ENCODE data around the gene GGA3. TPM values are rescaled to one million over a fixed set of nuclear protein-coding genes. Genes with fewer than 3 reads are reported as not detected.

The GGA3 gene
- total and polyA plus RNA-seq, 2 experiments from 2014 or later = 22.5 to 54.3 TPM

DNA sequence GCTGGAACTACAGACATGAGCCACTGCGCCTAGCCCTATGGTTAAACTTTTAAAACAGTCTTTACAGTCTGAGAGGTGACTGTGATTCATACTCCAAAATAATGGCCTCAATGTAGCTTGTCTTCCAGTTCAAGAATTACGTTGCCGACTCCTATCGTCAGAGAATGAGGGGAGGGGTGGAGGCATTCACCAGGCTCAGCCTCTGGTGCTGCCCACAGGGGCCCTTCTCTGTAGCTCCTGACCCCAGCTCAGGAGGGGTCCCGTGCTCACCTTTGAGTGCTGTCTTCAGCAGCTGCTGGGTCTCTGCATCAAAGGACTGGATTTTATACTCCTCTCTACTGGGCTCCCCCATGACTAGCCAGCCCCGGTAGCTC lies 8.4 kb upstream of the GGA3 start:
- ATAC-seq = peak; percentile 8
- Histone ChIP-seq H3K27ac (ENCODE audit: low read depth) (peak overlapping the region; percentile 66; the same call in 1 of the 2 replicates), H3K4me3 (peak overlapping the region; percentile 99), H3K4me2 (peak overlapping the region; percentile 99), H3K36me3 (ENCODE audit: insufficient read depth) (peaks cover 12% of the 10 kb centered on the region), H2AFZ (peak overlapping the region; percentile 94), H4K20me1 (replicated peaks; ENCODE audit: insufficient read depth) (no peaks in the 10 kb centered on the region; the same call in 1 of the 2 replicates), H3K79me2 (replicated peaks; ENCODE audit: insufficient read depth) (no peaks in the 10 kb centered on the region), H3K4me1 (ENCODE audit: insufficient read depth) (peaks cover 10% of the 10 kb centered on the region), H3K9me2 (ENCODE audit: insufficient read depth) (no peaks in the 10 kb centered on the region), H3F3A (replicated peaks; ENCODE audit: low read depth) (peaks cover 49% of the 10 kb centered on the region), H3K27me3 (ENCODE audit: insufficient read depth) (no peaks in the 10 kb centered on the region)
- Mint-ChIP-seq H3K36me3 (ENCODE audit: low read depth) (peaks cover 35% of the 10 kb centered on the region), H3K4me3 (peak overlapping the region; percentile 81), H3K27ac (no peak overlapping the region), H3K27me3 (ENCODE audit: insufficient read depth, low read depth, poor library complexity) (peaks cover 17% of the 10 kb centered on the region), H3K9me3 (no peaks in the 10 kb centered on the region), H3K4me1 (peaks cover 21% of the 10 kb centered on the region)
- TF ChIP-seq POLR2AphosphoS5 (IDR thresholded peaks at IDR 0.05; ENCODE audit: low read depth) (no peak), NANOG (IDR thresholded peaks at IDR 0.05; ENCODE audit: borderline replicate concordance) (no peak), EZH2phosphoT487 (IDR thresholded peaks at IDR 0.05; ENCODE audit: unreplicated experiment) (no peak), CREB1 (CRISPR knock-in tag; IDR thresholded peaks at IDR 0.05; ENCODE audit: low read depth) (no peak), ZNF331 (CRISPR knock-in tag; IDR thresholded peaks at IDR 0.05; ENCODE audit: low read depth) (no peak), ZNF462 (CRISPR knock-in tag; IDR thresholded peaks at IDR 0.05) (no peak), CTCF (conservative IDR thresholded peaks at IDR 0.05; ENCODE audit: low read depth in 2 of 2) (no peak), ZNF114 (CRISPR knock-in tag; IDR thresholded peaks at IDR 0.05) (no peak), EZH2 (IDR thresholded peaks at IDR 0.05; ENCODE audit: low read depth, unreplicated experiment) (no peak), STAT1 (IDR thresholded peaks at IDR 0.05; ENCODE audit: unreplicated experiment) (no peak), JUNB (IDR thresholded peaks at IDR 0.05; ENCODE audit: unreplicated experiment) (no peak)
- TF ChIP-seq, protein P1, sequence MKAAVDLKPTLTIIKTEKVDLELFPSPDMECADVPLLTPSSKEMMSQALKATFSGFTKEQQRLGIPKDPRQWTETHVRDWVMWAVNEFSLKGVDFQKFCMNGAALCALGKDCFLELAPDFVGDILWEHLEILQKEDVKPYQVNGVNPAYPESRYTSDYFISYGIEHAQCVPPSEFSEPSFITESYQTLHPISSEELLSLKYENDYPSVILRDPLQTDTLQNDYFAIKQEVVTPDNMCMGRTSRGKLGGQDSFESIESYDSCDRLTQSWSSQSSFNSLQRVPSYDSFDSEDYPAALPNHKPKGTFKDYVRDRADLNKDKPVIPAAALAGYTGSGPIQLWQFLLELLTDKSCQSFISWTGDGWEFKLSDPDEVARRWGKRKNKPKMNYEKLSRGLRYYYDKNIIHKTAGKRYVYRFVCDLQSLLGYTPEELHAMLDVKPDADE (IDR thresholded peaks at IDR 0.05) = no peak
- TF ChIP-seq, protein P2, sequence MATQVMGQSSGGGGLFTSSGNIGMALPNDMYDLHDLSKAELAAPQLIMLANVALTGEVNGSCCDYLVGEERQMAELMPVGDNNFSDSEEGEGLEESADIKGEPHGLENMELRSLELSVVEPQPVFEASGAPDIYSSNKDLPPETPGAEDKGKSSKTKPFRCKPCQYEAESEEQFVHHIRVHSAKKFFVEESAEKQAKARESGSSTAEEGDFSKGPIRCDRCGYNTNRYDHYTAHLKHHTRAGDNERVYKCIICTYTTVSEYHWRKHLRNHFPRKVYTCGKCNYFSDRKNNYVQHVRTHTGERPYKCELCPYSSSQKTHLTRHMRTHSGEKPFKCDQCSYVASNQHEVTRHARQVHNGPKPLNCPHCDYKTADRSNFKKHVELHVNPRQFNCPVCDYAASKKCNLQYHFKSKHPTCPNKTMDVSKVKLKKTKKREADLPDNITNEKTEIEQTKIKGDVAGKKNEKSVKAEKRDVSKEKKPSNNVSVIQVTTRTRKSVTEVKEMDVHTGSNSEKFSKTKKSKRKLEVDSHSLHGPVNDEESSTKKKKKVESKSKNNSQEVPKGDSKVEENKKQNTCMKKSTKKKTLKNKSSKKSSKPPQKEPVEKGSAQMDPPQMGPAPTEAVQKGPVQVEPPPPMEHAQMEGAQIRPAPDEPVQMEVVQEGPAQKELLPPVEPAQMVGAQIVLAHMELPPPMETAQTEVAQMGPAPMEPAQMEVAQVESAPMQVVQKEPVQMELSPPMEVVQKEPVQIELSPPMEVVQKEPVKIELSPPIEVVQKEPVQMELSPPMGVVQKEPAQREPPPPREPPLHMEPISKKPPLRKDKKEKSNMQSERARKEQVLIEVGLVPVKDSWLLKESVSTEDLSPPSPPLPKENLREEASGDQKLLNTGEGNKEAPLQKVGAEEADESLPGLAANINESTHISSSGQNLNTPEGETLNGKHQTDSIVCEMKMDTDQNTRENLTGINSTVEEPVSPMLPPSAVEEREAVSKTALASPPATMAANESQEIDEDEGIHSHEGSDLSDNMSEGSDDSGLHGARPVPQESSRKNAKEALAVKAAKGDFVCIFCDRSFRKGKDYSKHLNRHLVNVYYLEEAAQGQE (IDR thresholded peaks at IDR 0.05; ENCODE audit: unreplicated experiment) = no peak
- no peak for DNase-seq (ENCODE audit: low spot score)

All from GM23338 (cell line).